Choroid plexus epithelial cell (primary cell): Measurements from ENCODE around the gene NAA10.

Experiments used
- DNase-seq: peaks from one replicate; pipeline ENCODE4 v3.0.0-alpha.2; 2010; ENCODE audit warnings: low read depth
- H3K4me3 ChIP-seq: 2 replicates; pipeline ENCODE4 v1.5.1; 2011; ENCODE audit warnings: low read depth, mild to moderate bottlenecking, control low read depth, low read length, moderate library complexity
- CTCF ChIP-seq: conservative IDR thresholded peaks from 2 replicates; pipeline ENCODE4 v1.5.1; 2011; ENCODE audit warnings: low read depth, mild to moderate bottlenecking, control low read depth, inconsistent platforms, low read length, moderate library complexity

Gene NAA10

GRCh38 chrX:153939573-153939972 is 4.7 kb upstream of the NAA10 start:
- TF ChIP-seq CTCF: no peak
- no peak overlapping the region for H3K4me3 ChIP-seq
- DNase-seq: no peak

- no peak overlapping the region for H3K4me3 ChIP-seq
- TF ChIP-seq CTCF: peak; percentile 2
- DNase-seq: no peak
Measured at GRCh38 chrX:153938226-153938786, 3.5 kb upstream of the NAA10 start.

GRCh38 chrX:153937056-153937455 is 2.2 kb upstream of the NAA10 start:
- no peak overlapping the region for H3K4me3 ChIP-seq
- no peak for TF ChIP-seq CTCF
- no peak for DNase-seq

GRCh38 chrX:153935326-153935851 is 552 bp upstream of the NAA10 start:
- TF ChIP-seq CTCF: no peak
- peak overlapping the region; percentile 41 for H3K4me3 ChIP-seq

GRCh38 chrX:153934148-153934761 is 582 bp downstream of the NAA10 start:
- no peak for DNase-seq
- TF ChIP-seq CTCF: no peak
- H3K4me3 ChIP-seq: peak overlapping the region; percentile 70

More at GRCh38 chrX:153935326-153935851, 552 bp upstream of the NAA10 start:
- no peak for DNase-seq

GRCh38 chrX:153933748-153934147 is 1.1 kb downstream of the NAA10 start:
- peak; percentile 44 for DNase-seq
- peak overlapping the region; percentile 70 for H3K4me3 ChIP-seq
- no peak for TF ChIP-seq CTCF
